IPS DF 19.7 (cell line): Measurements from ENCODE around the gene DGKI.

Source experiments
- DNase-seq: peaks from one replicate; pipeline ENCODE4 v3.0.0-alpha.2; 2013; ENCODE audit warnings: low read depth, low spot score

DGKI gene

DNA sequence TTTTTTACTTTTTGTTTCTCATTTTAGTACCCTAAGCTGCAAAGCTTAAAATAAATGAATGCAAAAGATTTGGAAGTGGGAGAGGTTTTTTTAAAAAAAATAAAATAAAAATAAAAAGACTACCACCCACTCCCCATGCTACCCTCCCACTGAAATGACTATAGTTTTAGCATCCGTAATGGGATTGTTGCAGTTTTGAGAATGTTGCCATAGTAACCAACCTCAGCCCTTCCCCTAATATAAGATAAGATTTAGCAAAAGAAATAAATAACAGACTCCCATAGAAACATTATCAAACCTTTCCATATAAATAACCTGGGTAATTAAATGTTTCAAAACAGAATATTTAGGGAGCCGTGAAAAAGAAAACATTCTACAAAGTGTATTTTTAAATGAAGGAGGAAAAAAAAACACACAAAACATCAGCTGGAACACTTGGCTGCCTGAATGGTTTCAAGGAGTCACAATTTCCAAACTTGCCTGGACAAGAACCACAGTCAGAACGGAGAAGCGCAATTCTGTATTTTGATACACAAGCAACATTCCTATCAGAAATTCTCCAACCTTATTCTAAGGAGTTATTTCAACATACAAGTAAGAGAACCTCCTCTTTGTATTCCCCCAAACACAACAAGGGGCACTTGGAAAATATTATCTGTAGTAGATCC lies 57.4 kb downstream of the DGKI start:
- DNase-seq = no peak

DNA sequence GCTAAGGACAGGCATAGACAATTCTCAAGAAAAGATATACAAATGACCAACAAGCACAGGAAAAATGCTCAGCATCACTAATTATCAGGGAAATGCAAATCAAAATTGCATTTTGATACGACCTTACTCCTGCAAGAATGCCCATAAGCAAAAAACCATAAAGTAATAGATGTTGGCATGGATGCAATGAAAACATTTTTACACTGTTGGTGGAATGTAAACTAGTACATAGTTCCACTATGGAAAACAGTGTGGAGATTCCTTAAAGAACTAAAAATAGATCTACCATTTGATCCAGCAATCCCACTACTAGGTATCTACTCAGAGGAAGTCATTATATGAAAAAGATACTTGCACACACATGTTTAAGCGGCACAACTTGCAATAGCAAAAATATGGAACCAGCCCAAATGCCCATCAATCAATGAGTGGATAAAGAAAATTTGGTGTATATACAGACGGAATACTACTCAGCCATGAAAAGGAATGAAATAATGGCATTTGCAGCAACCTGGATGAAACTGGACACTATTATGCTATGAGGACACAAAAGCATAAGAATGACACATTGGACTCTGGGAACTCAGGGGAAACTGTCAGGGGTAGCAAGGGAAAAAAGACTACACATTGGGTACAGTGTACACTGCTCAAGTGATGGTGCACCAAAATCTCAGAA lies 59.3 kb downstream of the DGKI start:
- no peak for DNase-seq

DNA sequence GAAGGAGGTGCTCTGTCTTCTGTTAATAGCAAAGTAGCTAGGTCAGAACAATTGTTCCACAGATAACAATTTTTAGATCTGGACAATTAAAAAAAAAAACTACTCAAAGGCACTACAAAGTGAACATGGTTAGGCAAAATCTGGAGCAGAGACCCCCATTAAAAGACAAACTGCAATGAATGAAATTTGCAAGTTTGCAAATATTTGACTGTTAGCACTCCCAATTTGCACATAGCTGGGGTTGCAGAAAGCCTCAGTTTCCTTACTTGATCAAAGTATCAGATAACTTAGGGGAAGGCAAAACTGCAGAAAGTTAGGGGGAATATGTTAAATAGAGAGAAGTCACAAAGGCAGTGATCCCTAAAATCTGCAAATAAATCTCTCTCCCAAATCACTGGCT lies 68.3 kb downstream of the DGKI start:
- DNase-seq = no peak

DNA sequence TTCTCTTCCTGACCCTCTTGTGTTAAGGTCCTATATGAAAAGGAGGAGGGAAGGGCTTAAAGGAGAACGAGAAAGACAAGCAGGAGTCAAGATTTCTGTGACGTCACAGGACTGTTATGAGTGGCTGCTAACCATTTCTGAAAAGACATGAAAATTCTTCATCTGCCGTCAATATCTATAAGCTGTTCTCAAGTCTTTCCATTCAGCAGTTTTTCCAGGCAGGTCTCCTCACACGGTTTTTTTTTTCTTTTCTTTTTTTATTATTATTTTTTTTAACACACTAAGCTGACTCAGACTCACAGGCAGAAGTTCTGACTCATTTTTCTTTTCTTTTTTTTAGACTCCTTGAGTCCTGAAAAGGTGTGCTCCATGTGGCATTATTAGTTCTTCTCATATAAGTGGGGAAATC lies 72.0 kb downstream of the DGKI start:
- no peak for DNase-seq

DNA sequence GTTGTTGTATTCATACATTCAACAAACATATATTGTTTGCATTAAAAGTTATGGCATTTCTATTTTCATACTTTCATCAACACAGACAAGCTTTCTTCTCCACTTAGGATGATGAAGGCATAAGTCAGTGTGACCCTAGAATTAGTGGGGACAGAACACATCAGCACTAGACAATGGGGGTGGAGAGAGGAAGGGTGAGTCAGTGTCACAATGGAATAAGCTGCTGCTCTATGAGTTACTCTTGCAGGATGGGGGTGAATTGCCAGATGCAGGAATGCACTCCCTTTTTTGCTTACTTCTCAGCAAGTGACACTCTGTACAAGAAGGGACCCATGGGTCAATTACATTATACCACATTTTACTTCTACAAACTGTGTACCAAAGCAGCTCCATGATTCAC lies 74.0 kb downstream of the DGKI start:
- DNase-seq = no peak

DNA sequence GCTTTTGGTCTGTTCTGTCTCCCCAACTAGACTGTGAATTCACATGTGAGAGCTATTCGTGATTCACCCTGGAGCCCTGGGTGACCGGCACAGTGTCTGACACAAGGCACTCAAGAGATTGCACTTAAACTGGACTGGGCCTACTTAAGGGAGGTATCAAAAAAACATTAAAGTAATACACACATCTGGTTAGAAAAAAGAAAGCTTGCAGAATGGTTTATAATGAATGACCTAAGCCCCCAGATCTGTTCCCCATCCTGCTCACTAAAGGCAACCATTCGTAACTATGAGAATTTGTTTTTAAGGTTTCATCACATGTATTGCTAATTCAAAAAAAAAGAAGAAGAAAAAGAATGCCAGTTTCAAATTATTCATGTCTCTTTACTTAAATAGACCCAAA lies 74.5 kb downstream of the DGKI start:
- DNase-seq = no peak

DNA sequence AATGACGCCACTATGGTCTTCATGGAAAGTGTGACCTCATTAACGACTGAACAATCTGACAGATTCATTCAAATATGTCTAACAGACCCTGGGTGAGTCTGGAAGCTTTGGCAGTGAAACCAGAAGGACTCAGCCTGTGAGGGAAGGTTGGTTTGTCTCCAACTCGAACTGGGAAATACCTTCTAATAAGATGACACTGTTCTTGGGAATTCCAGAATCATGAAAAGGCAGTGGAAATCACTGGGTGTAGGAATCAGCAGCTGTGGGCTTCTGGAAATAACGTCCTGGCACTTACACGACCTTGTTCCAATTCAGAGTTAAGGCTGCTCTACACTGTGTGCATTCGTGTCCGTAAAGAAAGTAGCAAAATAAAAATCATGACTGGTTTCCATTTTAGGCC lies 75.1 kb downstream of the DGKI start:
- DNase-seq = no peak

DNA sequence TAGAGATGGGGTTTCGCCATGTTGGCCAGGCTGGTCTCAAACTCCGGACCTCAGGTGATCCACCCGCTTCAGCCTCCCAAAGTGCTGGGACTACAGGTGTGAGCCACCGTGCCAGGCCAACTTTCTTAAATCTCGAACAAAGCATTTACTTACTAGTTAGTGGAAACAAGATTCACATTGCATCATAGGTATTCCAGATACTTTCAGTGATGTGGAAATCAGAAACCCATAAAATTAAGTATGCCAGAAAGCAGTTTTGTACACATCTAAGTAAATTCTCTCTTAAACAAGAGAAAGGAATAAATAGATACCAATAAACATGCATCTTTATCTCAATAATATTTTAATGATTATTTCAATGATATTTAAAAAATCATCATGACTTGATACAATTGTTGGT lies 75.5 kb downstream of the DGKI start:
- no peak for DNase-seq

DNA sequence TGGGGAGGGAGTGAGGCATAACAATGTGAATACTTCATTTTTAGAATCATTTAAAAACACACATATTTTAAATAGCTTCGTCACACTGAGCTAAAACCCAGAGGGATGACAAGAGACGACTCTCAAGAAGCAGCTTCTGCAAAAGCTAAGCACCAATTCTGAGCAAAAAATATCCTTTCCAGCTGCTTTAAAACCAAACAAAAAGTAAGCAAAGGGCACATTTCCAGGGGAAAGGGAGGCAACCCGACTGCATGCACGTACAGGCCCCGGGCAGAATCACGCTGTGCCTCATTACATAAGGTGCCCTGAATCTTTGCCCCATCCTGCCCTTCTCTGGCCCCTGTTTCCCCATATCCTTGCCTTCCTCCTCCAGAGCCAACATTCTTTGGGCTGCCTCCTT lies 78.4 kb downstream of the DGKI start:
- DNase-seq = no peak

DNA sequence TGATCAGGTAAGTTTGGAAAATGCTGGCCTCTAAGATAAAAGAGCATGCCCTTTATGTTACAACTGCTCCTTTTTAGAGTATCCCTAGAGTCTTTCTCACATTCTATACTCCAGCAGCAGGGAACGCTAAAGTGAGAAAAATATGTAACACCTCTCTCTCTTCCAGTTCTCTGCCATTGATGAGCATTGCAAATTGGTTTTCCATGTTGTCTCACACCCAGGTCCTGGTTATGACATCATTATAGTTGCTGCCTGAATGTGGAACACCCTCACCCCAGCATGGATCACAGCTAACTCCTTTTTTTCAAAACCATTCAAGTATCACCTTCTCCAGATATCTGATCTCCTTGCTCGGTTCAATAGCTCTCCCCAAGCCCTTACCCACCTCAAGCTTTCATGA lies 84.4 kb downstream of the DGKI start:
- no peak for DNase-seq

DNA sequence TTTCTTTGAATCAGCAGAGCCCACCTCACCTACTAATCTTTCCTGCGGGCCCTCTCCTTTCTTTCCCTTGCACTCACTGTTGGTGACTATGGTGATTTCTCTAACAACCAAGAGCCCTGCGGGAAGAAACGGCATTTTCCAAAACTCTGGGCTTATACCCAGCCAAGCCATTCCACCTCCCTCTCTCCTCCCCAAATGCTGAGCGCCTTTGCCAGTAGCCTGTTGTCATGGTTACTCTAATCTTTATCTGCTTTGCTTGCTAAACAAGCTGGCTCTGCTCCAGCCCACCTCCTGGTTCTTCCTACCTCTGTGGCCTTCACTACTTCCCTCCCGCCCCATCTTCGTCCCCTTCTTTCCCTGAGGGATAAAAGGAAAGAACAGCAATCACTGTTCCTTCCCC lies 86.7 kb downstream of the DGKI start:
- no peak for DNase-seq

DNA sequence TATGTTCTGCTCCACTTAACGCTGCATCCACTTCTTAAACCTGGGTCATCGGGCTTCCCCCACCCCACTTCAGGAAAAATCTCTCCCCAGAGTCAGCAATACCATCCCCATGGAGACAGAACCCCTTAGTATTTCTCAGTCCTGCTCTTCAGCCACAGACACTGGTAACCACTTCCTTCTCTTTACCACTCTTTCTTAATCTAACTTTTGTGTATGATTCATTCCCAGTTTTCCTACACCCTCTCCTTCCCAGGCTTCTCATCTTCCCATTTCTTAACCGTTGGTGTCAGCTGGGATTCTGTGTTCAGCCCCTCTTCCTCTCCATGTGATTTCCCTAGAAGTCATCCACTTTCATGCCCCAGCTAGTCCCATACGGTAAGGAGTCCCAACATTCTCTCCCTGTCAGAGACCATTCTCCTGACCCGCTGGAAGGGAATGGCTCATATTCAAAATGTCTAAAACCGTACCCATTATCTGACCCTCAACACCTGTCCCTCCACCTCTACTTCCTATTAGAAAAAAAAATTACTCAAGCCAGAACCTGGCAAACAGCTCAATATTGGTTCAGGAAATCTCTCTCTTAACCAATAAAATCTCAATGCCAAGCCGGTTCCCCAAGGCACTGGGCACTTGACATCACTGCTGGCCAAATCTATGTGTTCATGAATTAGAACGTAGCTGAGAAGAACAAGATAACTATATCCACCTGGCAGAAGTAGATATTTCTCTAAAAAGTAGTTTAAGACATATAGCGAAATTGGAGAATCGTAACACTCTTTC lies 89.4 kb downstream of the DGKI start:
- no peak for DNase-seq

DNA sequence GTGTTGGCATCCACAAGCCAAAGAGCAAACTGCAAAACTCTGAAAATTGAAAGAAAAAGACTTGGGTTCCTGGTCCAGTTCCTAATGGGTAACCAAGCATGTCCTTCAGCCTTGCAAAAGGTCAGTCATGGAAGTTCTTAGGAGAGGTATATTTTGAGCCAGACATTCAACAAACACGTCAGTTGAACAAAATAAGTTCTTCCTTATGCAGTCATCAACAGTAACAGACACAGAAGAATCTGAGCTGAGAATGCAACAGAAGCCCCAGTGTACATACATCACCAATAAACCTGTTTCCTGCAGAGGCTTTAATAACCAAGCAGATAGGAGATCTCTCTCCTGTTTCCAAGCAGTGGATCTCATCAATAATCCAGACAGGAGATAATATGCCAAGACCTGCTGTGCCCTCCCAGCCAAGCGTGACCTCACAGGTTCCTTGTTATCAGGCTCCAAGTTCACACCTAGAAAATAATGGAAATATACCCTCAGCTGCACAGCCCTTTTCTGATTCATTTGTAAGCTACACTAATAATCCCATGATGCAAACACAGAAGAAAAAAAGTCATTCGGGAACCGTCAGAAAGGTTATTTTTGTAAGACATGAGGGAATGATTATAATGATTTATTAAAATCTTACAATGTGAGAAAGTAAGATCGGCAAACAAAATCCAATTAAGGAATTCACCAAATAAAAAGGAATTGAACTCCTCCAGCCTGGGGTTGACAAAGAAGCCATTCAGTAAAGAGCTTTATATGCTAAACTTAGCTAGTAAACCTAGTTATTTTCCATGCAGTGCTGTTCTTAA lies 90.7 kb downstream of the DGKI start:
- no peak for DNase-seq

DNA sequence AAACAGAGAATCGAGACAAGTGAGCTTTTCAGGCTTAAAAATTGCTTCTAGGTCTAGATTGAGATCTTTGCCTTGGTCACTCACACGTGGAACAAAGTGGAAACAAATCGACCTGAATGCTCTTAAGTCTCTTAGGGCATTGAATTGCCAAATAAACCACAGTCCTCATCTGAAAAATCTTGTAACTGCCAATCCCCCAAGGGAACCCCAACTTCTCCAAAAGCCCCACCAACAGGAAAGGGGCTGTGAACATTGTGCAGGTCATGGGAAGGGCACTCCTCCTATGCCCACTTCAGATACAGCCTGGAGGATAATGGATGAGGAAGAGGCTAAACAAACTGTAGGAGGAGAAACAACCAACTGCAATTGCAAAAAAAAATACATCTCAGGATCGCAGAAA lies 91.3 kb downstream of the DGKI start:
- no peak for DNase-seq

DNA sequence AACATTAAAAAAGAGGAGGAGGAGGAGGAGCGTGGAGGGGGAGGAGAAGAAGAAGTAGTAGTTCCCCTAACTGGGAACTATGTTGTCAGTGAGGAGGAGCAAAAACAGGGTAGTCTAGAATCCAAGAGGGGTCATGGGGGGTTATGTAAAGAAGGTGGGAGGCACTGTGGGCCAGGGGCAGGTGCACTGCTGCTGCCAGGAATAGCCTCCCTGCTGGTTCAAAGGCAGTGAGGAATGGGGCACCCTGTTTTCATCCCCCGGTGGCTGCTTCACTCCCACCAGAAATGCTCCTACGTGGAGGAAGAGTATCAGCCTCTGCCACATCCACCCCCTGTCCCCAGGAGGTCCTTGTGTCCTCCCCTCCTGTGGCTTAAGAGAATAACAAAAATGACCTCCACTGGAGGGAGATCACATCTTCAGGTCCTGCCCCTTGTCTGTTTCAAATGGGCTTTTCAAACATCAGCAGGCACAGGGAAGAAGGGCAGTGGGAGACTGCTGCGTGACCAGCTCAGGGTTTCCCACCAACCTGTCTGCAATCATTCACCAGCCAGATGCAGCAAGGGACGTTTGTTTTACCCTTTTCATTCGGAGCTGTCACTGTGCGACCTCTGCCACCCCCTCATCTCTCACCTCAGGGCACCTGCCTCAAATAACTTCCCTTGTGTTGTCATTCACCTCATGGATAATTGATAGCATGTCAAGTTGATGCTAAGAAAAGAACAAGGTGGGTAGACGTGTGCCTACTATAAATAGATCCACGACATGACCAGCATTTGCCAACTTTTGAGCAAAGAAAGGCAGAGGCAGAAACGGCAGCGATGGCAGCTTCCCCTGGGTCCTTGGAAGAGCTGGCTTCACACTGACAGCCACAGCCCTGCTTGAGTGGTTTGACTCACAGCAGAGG lies 92.6 kb downstream of the DGKI start:
- DNase-seq = no peak

DNA sequence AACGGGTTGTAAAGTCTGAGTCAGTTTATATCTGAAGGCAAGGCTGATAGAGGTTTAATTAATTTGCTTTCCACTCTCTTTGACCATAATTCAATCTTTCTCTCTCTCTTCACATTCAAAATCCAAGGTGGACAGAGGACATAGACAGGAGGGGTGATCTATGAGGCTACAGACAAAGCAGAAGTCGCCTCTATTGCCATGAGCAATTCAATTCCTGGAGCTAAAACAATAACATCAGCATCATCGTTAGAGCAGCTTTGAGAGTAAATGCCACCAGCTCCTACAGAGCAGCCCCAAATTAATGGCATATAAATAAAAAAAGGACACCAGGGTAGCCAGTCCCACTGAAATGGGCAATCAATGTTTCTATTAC lies 93.2 kb downstream of the DGKI start:
- no peak for DNase-seq

DNA sequence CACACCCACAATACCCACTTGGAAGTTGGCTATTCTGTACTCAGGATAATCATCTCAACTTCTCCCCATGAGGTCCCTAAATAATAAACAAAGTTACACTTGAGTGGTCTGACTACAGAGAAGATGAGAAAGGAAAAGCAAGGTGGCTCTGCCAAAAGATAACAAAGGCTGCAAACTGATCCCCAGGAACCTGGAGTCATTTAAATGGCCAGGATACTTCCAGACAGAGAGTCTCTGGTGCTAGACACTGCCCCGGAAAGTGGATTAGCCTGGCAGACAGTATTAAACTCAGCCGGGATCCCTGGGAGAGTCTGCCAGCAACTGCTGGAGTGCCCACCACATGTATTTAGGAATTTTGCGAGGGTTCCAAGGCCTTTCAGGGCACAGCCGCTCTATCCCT lies 93.7 kb downstream of the DGKI start:
- no peak for DNase-seq

DNA sequence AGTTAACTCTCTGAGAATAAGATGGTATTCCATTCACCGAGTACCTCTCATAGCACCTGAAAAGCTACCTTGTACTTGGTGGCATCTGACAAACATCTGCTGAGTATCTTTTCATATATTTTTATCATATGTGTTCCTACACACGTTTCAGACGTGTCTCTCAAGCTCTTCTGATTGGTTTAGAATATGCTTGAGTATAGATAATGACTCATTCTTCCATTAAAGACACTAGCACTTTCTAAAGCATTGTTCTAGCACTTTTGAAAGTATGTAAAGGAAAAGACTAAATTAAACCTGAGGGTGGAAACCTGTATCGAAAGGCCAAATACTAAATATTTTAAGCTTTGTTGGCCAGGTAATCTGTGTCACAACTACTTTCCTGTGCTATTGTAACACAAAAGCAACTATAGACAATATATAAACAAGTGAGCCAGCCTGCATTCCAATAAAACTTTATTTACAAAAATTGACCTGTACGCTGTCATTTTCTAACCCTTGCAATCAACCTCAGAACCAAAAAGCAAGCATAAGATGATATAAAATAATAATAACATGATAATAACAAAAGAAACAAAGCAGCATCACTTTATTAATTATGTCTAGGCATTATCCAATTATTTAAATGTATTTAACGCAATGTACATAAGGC lies 95.3 kb downstream of the DGKI start:
- no peak for DNase-seq

DNA sequence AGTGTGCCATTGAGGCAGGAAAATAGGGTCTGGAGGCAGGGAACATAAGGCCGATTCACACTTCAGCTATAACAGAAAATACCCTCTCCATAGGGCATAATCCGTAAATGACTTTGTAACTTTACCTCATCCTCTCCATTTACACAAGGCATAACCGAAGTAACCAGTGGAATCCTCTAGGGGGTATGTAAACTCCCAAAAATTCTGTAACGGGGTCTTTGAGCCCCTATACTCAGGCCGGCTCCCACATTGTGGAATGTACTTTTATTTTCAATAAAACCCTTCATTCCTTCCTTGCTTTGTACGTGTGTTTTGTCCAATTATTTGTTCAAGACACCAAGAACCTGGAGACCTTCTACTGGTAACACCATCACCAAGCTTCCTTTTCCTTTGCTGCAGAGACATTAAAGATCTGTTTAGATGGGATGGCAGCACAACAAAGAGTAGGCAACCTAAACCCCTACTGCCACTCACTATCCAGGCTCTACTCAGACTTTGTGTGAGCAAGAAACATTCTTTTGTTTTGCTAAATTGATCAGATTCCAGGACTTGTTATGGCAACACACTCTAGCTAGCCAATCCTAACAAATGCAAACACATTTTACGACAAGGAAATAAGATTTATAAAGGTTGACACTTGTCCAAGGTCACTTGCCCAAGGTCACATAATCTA lies 99.3 kb downstream of the DGKI start:
- peak; percentile 77 for DNase-seq

DNA sequence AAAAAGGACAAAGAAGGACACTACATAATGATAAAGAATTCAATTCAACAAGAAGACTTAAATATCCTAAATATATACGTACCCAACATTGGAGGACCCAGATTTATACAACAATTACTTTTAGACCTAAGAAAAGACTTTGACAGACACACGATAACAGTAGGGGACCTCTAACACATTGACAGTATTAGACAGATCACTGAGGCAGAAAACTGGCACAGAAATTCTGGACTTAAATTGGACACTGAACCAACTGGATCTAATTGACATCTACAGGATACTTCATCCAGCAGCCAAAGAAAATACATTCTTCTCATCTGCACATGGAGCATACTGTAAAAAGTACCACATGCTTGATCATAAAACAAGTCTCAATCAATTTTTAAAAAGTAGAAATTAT lies 103.8 kb downstream of the DGKI start:
- no peak for DNase-seq
